GM18519 (cell line): ENCODE data around the gene GPHN.
"Not testable (repeated sequence)": the region's sequence is repeated elsewhere in the genome, so short reads cannot be mapped to it uniquely, and the experiment has no call there.

Experiments
- ATAC-seq: cut with Tn5 transposase; IDR thresholded peaks from one replicate; pipeline ENCODE4 v1.9.1; 2021; ENCODE audit warnings: mild to moderate bottlenecking, moderate library complexity; ENCODE audit not compliant: unreplicated experiment, low FRiP score

Gene GPHN

DNA sequence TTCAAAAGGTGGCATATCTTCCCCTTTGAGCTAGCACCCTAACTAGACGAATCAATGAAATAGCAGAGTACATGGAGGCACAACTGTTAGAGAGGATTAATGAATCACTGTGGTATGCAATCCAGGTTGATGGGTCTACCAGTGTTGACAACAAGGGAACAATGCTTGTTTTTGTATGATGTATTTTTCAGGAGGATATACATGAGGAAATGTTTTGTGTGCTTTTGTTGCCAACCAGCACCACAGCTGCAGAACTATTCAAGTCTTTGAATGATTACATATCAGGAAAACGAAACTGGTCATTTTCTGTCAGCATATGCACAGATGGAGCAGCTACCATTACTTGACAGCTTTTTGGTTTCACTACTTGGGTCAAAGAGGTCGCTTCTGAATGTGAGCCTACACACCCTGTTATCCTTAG is 142.6 kb downstream of the GPHN start:
- peak; percentile 80 for ATAC-seq

DNA sequence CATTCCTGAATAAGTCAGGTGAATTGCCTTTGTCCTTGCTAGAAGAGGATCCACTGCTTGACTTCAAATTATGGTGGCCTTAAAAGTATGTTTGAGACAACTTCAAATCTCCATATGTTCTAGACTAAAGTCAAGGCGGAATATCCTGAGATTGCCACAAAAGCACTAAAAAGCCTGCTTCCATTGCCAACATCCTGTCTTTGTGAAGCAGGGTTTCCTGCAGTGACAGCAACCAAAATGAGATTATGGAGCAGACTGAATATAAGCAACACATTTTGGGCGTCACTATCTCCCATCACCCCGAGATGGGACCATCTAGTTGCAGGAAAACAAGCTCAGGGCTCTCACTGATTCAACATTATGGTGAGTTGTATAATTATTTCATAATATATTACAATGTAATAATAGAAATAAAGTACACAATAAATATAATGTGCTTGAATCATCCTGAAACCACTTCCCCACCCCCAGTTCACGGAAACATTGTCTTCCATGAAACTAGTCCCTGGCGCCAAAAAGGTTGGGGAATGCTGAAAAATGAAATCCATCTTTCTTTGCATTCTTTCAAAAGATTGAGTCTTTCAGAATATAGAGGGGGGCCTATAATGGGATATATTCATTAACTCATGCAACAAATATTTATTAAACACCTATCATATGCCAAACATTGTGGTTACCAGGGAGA is 143.7 kb downstream of the GPHN start:
- ATAC-seq: no peak

DNA sequence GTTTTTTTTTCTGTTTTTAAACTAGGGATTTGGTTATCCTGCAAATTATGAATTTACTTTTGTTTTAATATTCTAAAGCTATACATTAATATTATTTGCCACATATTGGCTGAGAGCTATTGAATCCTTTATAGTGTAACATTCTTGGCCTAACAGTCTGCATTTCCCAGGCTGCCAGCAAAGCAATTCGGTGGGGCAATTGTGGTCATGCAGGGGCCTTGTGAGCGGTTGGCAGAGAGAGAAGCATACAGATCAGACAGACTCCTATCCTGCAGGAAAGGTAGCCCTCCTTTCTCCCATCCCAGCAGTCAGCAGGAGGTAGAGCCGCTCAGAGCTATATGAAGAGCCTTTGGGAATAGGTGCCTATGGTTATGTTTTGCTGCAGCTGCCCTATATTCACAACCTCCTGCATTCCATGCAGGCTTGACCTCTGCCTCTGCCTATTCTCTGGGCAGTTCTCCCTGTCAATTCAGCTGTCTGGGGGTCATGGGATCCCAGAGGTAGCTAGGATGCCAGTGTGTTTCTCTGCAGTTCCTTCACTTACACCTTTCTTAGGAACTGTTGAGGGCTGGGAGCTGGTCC is 144.7 kb downstream of the GPHN start:
- no peak for ATAC-seq

GRCh38 chr14:66657780-66658179 is 149.8 kb downstream of the GPHN start:
- no peak for ATAC-seq

DNA sequence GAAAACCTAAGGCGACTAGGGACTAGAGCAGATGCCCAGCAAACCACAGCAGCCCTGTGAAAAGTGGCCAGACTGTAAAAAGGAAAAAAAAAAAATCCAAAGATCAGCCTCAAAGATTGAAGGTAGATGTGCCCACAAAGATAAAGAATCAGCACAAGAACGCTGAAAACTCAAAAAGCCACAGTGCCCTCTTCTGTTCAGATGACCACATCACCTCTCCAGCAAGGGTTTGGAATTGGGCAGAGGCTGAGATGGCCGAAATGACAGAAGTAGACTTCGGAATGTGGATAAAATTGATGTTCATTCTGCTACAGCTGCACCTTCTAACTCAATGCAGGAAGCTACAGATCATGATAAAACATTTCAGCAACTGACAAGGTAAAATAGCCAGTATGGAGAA is 154.4 kb downstream of the GPHN start:
- ATAC-seq: no peak

GRCh38 chr14:66677780-66678179 is 169.8 kb downstream of the GPHN start:
- no peak for ATAC-seq

- ATAC-seq: no peak
Measured at GRCh38 chr14:66680216-66680615, 172.3 kb downstream of the GPHN start.

GRCh38 chr14:66696326-66696725 is 188.4 kb downstream of the GPHN start:
- no peak for ATAC-seq

- no peak for ATAC-seq
Measured at GRCh38 chr14:66698503-66698902, 190.6 kb downstream of the GPHN start.

DNA sequence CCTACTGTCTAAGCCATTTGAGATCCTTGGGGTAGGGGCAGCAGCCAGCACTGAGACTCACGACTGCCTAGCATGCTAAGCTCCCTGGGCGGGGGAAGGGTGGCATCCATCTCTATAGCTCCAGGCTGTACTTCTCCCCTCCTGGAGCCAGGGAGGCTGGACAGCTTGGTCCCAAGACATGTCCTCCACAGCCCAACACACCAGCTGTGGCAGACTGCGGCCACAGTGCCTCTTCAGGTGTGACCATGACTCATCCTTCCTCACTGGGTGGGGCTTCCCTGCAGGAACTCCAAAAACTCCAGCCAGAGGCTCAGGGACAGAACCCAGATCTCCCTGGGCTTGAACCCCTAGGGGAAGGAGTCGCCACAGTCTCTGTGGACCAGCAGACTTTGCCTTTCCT is 193.9 kb downstream of the GPHN start:
- ATAC-seq: no peak

DNA sequence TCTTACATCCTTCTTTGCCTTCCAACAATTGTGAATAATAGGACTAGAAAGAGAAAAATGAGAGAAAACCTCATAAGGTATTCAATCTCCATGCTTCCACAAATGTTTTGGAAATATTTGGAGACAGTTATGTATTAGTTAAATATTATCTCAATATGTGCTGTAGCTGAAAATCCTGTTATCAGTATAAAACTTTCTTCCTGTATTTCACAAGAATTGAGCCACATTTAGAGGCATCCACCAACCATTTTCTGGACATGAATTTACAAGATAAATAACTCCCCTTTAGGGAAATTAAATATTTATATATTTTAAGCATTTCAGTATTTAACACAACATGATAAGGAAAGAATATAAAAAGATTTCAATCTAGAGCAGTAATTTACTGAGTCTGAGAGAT is 200.3 kb downstream of the GPHN start:
- ATAC-seq: no peak

DNA sequence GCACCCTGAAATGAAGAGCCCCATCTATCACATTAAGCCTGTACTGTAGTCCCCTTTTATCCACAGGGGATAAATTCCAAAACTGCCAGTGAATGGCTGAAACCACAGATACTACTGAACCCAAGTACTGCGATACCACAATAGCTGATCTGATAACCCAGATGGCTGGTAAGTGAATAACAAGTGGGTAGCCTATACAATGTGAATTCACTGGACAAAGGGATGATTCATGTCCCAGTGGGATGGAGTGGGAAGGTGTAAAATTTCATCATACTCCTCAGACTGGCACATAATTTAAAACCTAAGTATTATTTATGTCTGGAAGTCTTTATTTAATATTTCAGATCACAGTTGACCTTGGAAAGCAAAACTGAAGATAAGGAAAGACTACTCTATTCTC is 201.3 kb downstream of the GPHN start:
- ATAC-seq: no peak

DNA sequence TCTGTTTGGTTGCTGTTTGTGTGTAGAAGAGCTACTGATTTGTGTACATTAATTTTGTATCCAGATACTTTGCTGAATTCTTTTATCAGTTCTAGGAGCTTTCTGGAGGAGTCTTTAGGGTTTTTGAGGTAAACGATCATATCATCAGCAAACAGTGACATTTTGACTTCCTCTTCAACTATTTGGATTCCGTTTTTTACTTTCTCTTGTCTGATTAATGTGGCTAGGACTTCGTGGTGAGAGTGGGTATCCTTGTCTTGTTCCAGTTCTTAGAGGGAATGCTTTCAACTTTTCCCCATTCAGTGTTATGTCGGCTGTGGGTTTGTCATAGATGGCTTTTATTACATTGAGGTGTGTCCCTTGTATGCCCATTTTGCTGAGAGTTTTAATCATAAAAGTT is 206.3 kb downstream of the GPHN start:
- not testable (repeated sequence) for ATAC-seq

DNA sequence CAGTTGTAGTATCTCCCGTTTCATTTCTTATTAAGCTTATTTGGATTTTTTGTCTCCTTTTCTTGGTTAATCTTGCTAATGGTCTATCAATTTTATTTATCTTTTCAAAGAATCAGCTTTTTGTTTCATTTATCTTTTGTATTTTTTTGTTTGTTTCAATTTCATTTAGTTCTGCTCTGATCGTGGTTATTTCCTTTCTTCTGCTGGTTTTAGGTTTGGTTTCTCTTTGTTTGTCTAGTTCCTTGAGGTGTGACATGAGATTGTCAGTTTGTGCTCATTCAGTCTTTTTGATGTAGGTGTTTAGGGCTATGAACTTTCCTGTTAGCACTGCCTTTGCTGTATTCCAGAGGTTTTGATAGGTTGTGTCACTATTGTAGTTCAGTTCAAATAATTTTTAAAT is 207.4 kb downstream of the GPHN start:
- not testable (repeated sequence) for ATAC-seq

DNA sequence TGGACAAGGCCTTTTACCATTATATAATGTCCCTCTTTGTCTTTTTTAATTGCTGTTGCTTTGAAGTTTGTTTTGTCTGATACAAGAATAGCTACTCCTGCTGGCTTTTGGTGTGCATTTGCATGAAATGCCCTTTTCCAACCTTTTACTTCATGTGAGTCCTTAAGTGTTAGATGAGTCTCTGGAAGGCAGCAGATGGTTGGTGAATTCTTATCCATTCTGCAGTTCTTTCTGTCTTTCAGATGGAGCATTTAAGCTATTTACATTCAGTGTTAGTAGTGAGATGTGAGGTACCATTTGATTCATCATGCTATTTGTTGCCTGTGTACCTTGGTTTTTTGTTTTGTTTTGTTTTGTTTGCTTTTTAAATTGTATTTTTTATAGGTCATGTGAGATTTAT is 208.3 kb downstream of the GPHN start:
- ATAC-seq: no peak

- ATAC-seq: no peak
Measured at GRCh38 chr14:66717561-66718140, 209.7 kb downstream of the GPHN start.

GRCh38 chr14:66724996-66725395 is 217.0 kb downstream of the GPHN start:
- no peak for ATAC-seq

DNA sequence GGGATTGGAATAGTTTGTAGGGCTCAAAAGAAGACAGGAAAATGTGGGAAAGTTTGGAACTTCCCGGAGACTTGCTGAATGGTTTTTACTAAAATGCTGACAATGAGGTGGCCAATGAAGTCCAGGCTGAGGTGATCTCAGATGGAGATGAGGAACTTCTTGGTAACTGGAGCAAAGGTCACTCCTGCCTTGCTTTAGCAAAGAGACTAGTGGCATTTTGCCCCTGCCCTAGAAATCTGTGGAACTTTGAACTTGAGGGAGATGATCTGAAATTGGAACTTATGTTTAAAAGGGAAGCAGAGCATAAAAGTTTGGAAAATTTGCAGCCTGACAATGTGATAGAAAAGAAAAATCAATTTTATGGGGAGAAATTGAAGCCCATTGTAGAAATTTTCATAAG is 223.4 kb downstream of the GPHN start:
- not testable (repeated sequence) for ATAC-seq

GRCh38 chr14:66735853-66736252 is 227.9 kb downstream of the GPHN start:
- ATAC-seq: no peak

- ATAC-seq: no peak
Measured at GRCh38 chr14:66739826-66740225, 231.9 kb downstream of the GPHN start.

DNA sequence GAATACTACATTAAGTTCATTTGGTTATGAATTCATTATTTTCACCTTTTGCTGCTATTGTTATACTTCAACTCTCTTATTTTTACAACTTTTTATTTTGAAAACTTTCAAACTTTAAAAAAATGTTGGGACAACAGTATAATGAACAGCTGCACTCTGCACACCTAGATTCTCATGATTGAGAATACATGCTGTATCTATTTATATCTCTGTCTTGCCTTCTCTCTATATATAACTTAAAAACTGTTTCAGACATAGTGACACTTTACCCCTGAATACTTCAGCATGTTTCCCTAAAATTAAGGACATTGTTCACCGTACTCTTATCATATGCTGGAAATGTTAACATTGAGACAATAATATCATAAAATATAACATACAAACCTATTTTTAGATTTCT is 237.1 kb downstream of the GPHN start:
- no peak for ATAC-seq

GRCh38 chr14:66746316-66747006 is 238.5 kb downstream of the GPHN start:
- ATAC-seq: no peak
